HEK293 (cell line): Measurements from ENCODE around the gene RABIF.

ENCODE experiments used
- CTCF ChIA-PET: fragments of 350-600 bp; formaldehyde crosslinking; extraction: SDS; loops from one replicate; lab custom pipeline; 2021; ENCODE audit warnings: antibody characterized with exemption; lab: Yijun Ruan, JAX
- POLR2A ChIA-PET: fragments of 300-600 bp; formaldehyde crosslinking; extraction: SDS; loops from one replicate; lab custom pipeline; 2020; ENCODE audit warnings: antibody characterized with exemption, inconsistent platforms; lab: Yijun Ruan, JAX
- H3K27ac ChIP-seq: fragments of 200-500 bp; sonication (Bioruptor generic); 2 replicates; pipeline ENCODE4 v1.5.1; 2014; ENCODE audit warnings: low read depth, low read length, control low read depth, inconsistent platforms; ENCODE audit errors: extremely low read depth
- H3K36me3 ChIP-seq, 2 experiments: fragments of 200-500 bp in 1 of 2; sonication (Bioruptor generic) in 1 of 2; 1 replicate in 1 of 2; 2 replicates in 1 of 2; pipeline ENCODE4 v1.5.1; 2014 to 2017; ENCODE audit warnings: inconsistent platforms in 2 of 2, low read length in 2 of 2; ENCODE audit not compliant: control insufficient read depth in 2 of 2, insufficient read depth in 1 of 2
- H3K4me1 ChIP-seq: fragments of 200-500 bp; sonication (Bioruptor generic); 2 replicates; pipeline ENCODE4 v1.5.1; 2014; ENCODE audit warnings: mild to moderate bottlenecking, low read length, inconsistent platforms; ENCODE audit not compliant: control insufficient read depth, insufficient read depth
- H3K4me3 ChIP-seq: 2 replicates; pipeline ENCODE4 v1.5.1; 2011; ENCODE audit warnings: low read depth, mild to moderate bottlenecking, control low read depth, low read length, moderate library complexity
- H3K9me3 ChIP-seq: fragments of 200-500 bp; sonication (Bioruptor generic); 2 replicates; pipeline ENCODE4 v1.5.1; 2014; ENCODE audit warnings: low read depth, low read length, inconsistent platforms; ENCODE audit not compliant: control insufficient read depth, insufficient read depth
- CTCF ChIP-seq: fragments of 450-650 bp; formaldehyde crosslinking; IDR thresholded peaks from 2 replicates; pipeline ENCODE4 v1.5.1; 2016; ENCODE audit warnings: missing biosample characterization, missing genetic modification characterization
- KLF1 ChIP-seq: fragments of 450-650 bp; formaldehyde crosslinking; IDR thresholded peaks from 2 replicates; pipeline ENCODE4 v1.5.1; 2016; ENCODE audit warnings: missing biosample characterization, missing genetic modification characterization
- KLF9 ChIP-seq: fragments of 450-650 bp; formaldehyde crosslinking; IDR thresholded peaks from 2 replicates; pipeline ENCODE4 v1.5.1; 2016; ENCODE audit warnings: missing biosample characterization, missing genetic modification characterization, low read depth
- PRDM10 ChIP-seq: fragments of 450-650 bp; formaldehyde crosslinking; IDR thresholded peaks from 2 replicates; pipeline ENCODE4 v1.5.1; 2016; ENCODE audit warnings: missing biosample characterization, missing genetic modification characterization
- REST ChIP-seq: fragments of 450-650 bp; formaldehyde crosslinking; IDR thresholded peaks from 2 replicates; pipeline ENCODE4 v1.5.1; 2016; ENCODE audit warnings: missing biosample characterization, missing genetic modification characterization
- SP3 ChIP-seq: fragments of 450-650 bp; formaldehyde crosslinking; IDR thresholded peaks from 2 replicates; pipeline ENCODE4 v1.5.1; 2016; ENCODE audit warnings: missing biosample characterization, missing genetic modification characterization
- TRIM28 ChIP-seq: IDR thresholded peaks from 2 replicates; pipeline ENCODE4 v1.6.1; 2011; ENCODE audit warnings: low read length, control low read depth, borderline replicate concordance
- ZBTB26 ChIP-seq: fragments of 450-650 bp; formaldehyde crosslinking; optimal IDR thresholded peaks from 2 replicates; pipeline ENCODE3; 2016; ENCODE audit warnings: missing biosample characterization, mild to moderate bottlenecking, missing genetic modification characterization
- ZBTB48 ChIP-seq: fragments of 450-650 bp; formaldehyde crosslinking; IDR thresholded peaks from 2 replicates; pipeline ENCODE4 v1.5.1; 2016; ENCODE audit warnings: missing biosample characterization, missing genetic modification characterization
- ZBTB49 ChIP-seq: fragments of 450-650 bp; formaldehyde crosslinking; IDR thresholded peaks from 2 replicates; pipeline ENCODE4 v1.5.1; 2016; ENCODE audit warnings: missing biosample characterization, missing genetic modification characterization, low read depth
- ZEB2 ChIP-seq: fragments of 450-650 bp; formaldehyde crosslinking; IDR thresholded peaks from 2 replicates; pipeline ENCODE4 v1.5.1; 2016; ENCODE audit warnings: missing biosample characterization, missing genetic modification characterization
- ZFP37 ChIP-seq: fragments of 450-650 bp; formaldehyde crosslinking; IDR thresholded peaks from 2 replicates; pipeline ENCODE4 v1.5.1; 2016; ENCODE audit warnings: missing biosample characterization, missing genetic modification characterization
- ZFP69B ChIP-seq: fragments of 450-650 bp; formaldehyde crosslinking; IDR thresholded peaks from 2 replicates; pipeline ENCODE4 v1.5.1; 2016; ENCODE audit warnings: missing biosample characterization, missing genetic modification characterization
- ZNF138 ChIP-seq: fragments of 450-650 bp; formaldehyde crosslinking; IDR thresholded peaks from 2 replicates; pipeline ENCODE4 v1.5.1; 2016; ENCODE audit warnings: missing biosample characterization, missing genetic modification characterization, borderline replicate concordance
- ZNF2 ChIP-seq: fragments of 450-650 bp; formaldehyde crosslinking; IDR thresholded peaks from 2 replicates; pipeline ENCODE4 v1.5.1; 2016; ENCODE audit warnings: missing biosample characterization, missing genetic modification characterization
- ZNF24 ChIP-seq: fragments of 450-650 bp; formaldehyde crosslinking; IDR thresholded peaks from 2 replicates; pipeline ENCODE4 v1.5.1; 2016; ENCODE audit warnings: missing biosample characterization, missing genetic modification characterization
- ZNF292 ChIP-seq: fragments of 450-650 bp; formaldehyde crosslinking; IDR thresholded peaks from 2 replicates; pipeline ENCODE4 v1.5.1; 2016; ENCODE audit warnings: low read depth, missing biosample characterization, missing genetic modification characterization, borderline replicate concordance
- ZNF341 ChIP-seq: fragments of 450-650 bp; formaldehyde crosslinking; IDR thresholded peaks from 2 replicates; pipeline ENCODE4; 2016; ENCODE audit warnings: low read depth, missing biosample characterization, missing genetic modification characterization
- ZNF623 ChIP-seq: fragments of 450-650 bp; formaldehyde crosslinking; IDR thresholded peaks from 2 replicates; pipeline ENCODE4 v1.5.1; 2016; ENCODE audit warnings: missing biosample characterization, missing genetic modification characterization
- ZNF629 ChIP-seq: fragments of 450-650 bp; formaldehyde crosslinking; IDR thresholded peaks from 2 replicates; pipeline ENCODE4 v1.5.1; 2017; ENCODE audit warnings: missing biosample characterization, missing genetic modification characterization
- ZNF76 ChIP-seq: fragments of 450-650 bp; formaldehyde crosslinking; IDR thresholded peaks from 2 replicates; pipeline ENCODE4; 2016; ENCODE audit warnings: low read depth, missing biosample characterization, missing genetic modification characterization, borderline replicate concordance
- ZNF768 ChIP-seq: fragments of 450-650 bp; formaldehyde crosslinking; IDR thresholded peaks from 2 replicates; pipeline ENCODE4 v1.5.1; 2018; ENCODE audit warnings: missing biosample characterization, mild to moderate bottlenecking, missing genetic modification characterization
- ZNF776 ChIP-seq: fragments of 450-650 bp; formaldehyde crosslinking; IDR thresholded peaks from 2 replicates; pipeline ENCODE4 v1.5.0; 2017; ENCODE audit warnings: missing biosample characterization, missing genetic modification characterization, borderline replicate concordance
- ZSCAN16 ChIP-seq: fragments of 450-650 bp; formaldehyde crosslinking; IDR thresholded peaks from 2 replicates; pipeline ENCODE4 v1.5.1; 2016; ENCODE audit warnings: missing biosample characterization, missing genetic modification characterization

RABIF gene

GRCh38 chr1:202888531-202889360, at the start of gene RABIF:
TSS of gene RABIF (minus strand) at chr1:202889149. CDS start at chr1:202889098, 51 bp downstream.
- H3K9me3 ChIP-seq = no peaks in the 10 kb centered on the region
- H3K4me1 ChIP-seq = no peaks in the 10 kb centered on the region
- peak within 1 kb of the TSS; percentile 79 for H3K27ac ChIP-seq
- POLR2A ChIA-PET = interaction anchor here (0.8 to 1.8 kb wide), 10 partner anchors 9 to 118 kb away, joined by 3 to 15 read pairs (median 4); partner anchors contain the start of genes PCAT6 and TMEM183A
- H3K4me3 ChIP-seq = peak within 1 kb of the TSS; percentile 89
- peaks cover 4 to 40% of the 10 kb centered on the region in 2 experiments for H3K36me3 ChIP-seq
- CTCF ChIA-PET = interaction anchor here (0.5 to 0.7 kb wide), 2 partner anchors 76 to 136 kb away, joined by 3 read pairs; no protein-coding TSS in a partner anchor
- TF ChIP-seq KLF9 (tag by site-specific recombination) (peak; percentile 78), ZFP69B (tag by site-specific recombination) (0 out of 2 replicates have a peak, but pooled peaks have one; percentile 9), ZEB2 (tag by site-specific recombination) (peak; percentile 76; the same call in 1 of the 2 replicates), ZFP37 (tag by site-specific recombination) (no peak), ZNF292 (tag by site-specific recombination) (no peak), ZNF768 (no peak), ZNF76 (tag by site-specific recombination) (peak; percentile 49; the same call in 1 of the 2 replicates), ZNF138 (tag by site-specific recombination) (no peak), CTCF (tag by site-specific recombination) (peak; percentile 83), REST (tag by site-specific recombination) (no peak), ZBTB26 (tag by site-specific recombination) (peak; percentile 73), ZNF2 (tag by site-specific recombination) (peak; percentile 72), ZNF776 (tag by site-specific recombination) (no peak), ZNF24 (tag by site-specific recombination) (peak; percentile 54), ZNF629 (tag by site-specific recombination) (peak; percentile 82), ZNF341 (tag by site-specific recombination) (peak; percentile 99), ZSCAN16 (tag by site-specific recombination) (no peak), PRDM10 (tag by site-specific recombination) (peak; percentile 29; the same call in 1 of the 2 replicates), ZBTB49 (tag by site-specific recombination) (no peak), KLF1 (tag by site-specific recombination) (peak; percentile 78), ZNF623 (tag by site-specific recombination) (no peak), SP3 (peak; percentile 77), ZBTB48 (tag by site-specific recombination) (no peak; the same call in 1 of the 2 replicates), TRIM28 (peak; percentile 72; the same call in 1 of the 2 replicates)
